Stimulated activated CD4-positive, alpha-beta T cell treated with anti-CD3 and anti-CD28 coated beads, Interleukin-15, amount 100 ng/mL, for 1 hour (primary cell): ENCODE measurements around the gene BBS2.

Source experiments
- DNase-seq, 2 donors: peaks; one replicate each; pipeline ENCODE4 v3.0.0-alpha.2; 2020; ENCODE audit warnings: low read depth in 1 of 2, low spot score in 1 of 2

BBS2 gene

DNA sequence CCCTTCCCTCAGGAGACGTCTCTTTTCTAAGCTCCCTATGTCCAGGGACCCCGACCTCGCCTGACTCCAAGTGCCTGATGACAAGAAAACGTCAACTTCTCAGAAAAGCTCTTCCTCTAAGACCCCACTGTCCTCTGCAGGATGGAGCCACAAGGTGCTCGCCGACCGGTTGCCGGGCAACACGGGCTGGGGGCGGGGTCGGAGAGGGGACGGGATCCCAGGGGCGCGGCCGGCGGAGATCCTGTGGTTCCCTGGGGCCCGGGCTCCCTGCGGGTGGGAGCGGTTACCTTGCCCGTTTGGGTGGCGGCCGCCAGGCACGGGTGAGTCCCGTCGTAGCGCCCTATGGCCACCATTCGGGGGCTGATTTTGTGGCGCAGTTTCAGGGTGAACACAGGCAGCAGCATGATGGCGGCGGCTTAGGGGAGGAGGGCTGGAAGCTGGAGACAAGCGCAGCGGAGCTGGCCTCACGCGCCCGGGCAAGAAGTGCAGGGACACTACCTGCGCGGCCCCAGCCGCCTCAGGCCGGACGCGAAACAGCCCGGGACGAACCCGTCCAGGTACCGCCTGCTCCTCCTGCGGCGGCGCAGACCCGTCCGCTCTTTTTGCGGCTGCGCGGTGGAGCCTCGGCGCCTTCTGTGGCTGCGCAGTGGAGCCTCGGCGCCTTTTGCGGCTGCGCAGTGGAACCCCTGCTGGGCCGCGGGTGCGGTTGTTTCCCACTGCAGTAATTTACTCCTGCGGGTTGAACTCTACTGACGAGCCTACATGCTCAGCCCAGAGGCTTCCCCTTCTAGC lies at the start of gene BBS2:
Gene BBS2 (minus strand): TSS at position 566 of the 792 bp plus-strand sequence. CDS start 162 bp downstream, at position 404.
- DNase-seq, result peak; percentile 89

- DNase-seq, result no peak
Measured at GRCh38 chr16:56564793-56565477, 45.1 kb upstream of the BBS2 start, which contains the start of gene MT4. TSS of gene MT4 (plus strand) at chr16:56565073. CDS start at chr16:56565129, 56 bp downstream.

- no peak for DNase-seq
Measured at GRCh38 chr16:56561126-56561525, 41.3 kb upstream of the BBS2 start.

- DNase-seq, result no peak
Measured at GRCh38 chr16:56560447-56560846, 40.6 kb upstream of the BBS2 start.

DNA sequence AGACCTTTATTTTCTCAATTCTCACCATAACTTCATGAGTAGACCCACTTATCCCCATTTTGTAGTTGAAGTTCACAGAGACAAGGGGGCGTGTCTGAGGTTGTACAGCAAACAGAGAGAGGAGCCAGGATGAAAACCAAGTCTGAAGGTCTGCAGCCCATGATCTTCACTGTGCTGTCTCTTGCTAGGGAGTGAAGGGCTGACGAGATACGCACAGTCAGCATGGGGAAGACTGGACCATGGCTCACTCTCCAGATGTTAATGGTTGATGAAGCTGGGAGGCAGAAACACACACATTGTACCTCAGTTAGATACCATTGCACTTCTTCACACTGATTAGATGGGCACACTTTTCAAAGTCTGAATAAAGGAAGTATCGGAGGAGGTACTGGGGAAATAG lies 39.3 kb upstream of the BBS2 start:
- DNase-seq, result no peak

GRCh38 chr16:56558024-56558747 lies 38.4 kb upstream of the BBS2 start:
- no peak for DNase-seq

GRCh38 chr16:56554441-56554840 lies 34.6 kb upstream of the BBS2 start:
- DNase-seq, result no peak

- no peak for DNase-seq
Measured at GRCh38 chr16:56551796-56552738, 32.2 kb upstream of the BBS2 start.

GRCh38 chr16:56549744-56550385 lies 30.0 kb upstream of the BBS2 start:
- DNase-seq, result no peak

- no peak for DNase-seq
Measured at GRCh38 chr16:56549161-56549560, 29.3 kb upstream of the BBS2 start.

- no peak for DNase-seq
Measured at GRCh38 chr16:56547949-56548567, 28.2 kb upstream of the BBS2 start.

- no peak for DNase-seq
Measured at GRCh38 chr16:56547120-56547948, 27.5 kb upstream of the BBS2 start.

- no peak for DNase-seq
Measured at GRCh38 chr16:56542039-56542438, 22.2 kb upstream of the BBS2 start.

DNA sequence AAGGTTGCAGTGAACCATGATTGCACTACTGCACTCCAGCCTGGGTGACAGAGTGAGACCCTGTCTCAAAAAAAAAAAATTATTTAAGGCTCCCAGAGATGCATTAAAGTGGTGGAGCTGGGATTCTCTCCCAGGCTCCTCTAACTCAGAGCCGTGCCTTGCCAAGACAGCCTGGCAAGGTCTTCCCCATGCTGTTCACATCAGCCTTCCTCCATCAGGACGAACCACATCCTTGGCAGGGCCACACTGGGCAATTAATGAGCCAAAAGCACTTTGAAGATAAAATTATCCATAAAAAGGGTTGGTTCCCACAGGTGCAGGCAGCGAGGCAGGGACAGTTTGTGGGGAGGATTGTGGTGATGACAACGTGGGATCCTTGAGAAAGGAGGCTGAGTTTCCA lies 19.8 kb upstream of the BBS2 start:
- DNase-seq, result no peak

GRCh38 chr16:56538331-56538730 lies 18.5 kb upstream of the BBS2 start:
- DNase-seq, result no peak

DNA sequence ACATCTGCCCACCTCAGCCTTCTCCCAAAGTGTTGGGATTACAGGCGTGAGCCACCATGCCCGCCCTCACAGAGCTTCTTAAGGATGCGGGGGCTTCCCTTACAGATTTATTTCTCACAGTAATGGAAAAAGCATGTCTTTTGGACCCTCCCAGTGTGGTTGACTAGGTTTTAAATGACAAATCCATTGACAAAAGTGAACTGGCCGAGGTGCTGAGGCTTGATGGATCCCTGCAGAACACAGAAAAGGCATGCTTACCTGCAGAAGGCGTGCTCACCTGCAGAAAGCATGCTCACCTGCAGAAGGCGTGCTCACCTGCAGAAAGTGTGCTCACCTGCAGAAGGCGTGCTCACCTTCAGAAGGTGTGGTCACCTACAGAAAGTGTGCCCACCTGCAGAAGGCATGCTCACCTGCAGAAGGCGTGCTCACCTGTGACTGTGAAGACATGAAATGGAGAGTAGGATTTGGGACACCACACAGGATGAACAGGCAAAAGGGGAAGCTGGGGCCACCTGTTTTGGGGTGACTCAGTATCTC lies 15.1 kb upstream of the BBS2 start:
- no peak for DNase-seq

GRCh38 chr16:56532714-56533113 lies 12.9 kb upstream of the BBS2 start:
- DNase-seq, result no peak

DNA sequence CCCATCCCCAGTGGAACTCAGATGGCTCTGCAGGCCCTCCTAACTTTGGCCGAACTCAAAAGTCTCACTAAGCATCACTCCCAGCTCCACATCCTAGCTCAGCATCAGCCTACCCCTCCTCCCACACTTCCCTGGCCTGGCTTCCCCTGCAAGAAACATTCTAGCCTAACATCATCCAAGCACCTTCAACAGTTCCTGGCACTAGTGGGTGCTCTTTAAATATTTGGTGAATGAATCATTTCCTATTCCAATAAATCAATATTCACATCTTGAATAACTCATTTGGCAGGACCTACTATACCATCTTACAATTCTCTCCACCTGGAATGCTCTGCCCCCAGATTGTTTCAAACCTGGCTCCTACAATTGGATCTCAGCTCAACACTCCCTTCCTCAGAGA lies 11.0 kb upstream of the BBS2 start:
- DNase-seq, result no peak

DNA sequence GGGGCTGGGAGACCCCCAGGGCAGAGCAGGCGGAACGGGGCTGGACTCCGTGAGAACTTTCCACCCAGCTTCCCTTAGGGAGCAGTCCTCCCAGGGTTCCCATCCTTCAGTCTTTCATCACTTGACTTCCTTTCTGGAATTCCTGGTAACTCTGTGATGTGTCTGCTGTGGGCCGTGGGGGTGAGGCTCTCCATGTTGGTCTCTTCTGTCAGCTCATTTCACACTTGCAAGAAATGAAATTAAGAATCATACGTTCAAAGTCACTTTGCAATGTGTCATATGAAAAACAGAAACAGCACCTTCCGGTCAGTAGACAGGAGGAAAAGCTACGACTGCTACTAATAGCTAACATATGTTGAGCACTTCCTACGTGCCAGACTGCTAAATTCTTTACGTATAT lies 5.4 kb upstream of the BBS2 start:
- DNase-seq, result no peak
